Neuronal stem cell (in vitro differentiated cells): ENCODE results near the gene GRAP.
"Not testable (repeated sequence)": the region's sequence is repeated elsewhere in the genome, so short reads cannot be mapped to it uniquely, and the experiment has no call there.

Source experiments
- DNase-seq: peaks from one replicate; pipeline ENCODE4 v3.0.0-alpha.2; 2013; ENCODE audit warnings: low spot score
- H2AFZ ChIP-seq: one replicate; pipeline ENCODE4 v1.6.1; 2013; ENCODE audit warnings: mild to moderate bottlenecking, low read length, inconsistent platforms
- H2AK5ac ChIP-seq: 2 replicates; pipeline ENCODE4 v1.6.1; 2013; ENCODE audit warnings: low read depth, mild to moderate bottlenecking, inconsistent platforms, low read length, moderate library complexity, mixed read lengths
- H2BK120ac ChIP-seq: 2 replicates; pipeline ENCODE4 v1.6.1; 2013; ENCODE audit warnings: low read depth, mild to moderate bottlenecking, inconsistent platforms, low read length, moderate library complexity, mixed read lengths
- H2BK12ac ChIP-seq: one replicate; pipeline ENCODE4 v1.6.1; 2013; ENCODE audit warnings: low read length, inconsistent platforms
- H2BK15ac ChIP-seq: 2 replicates; pipeline ENCODE4 v1.6.1; 2013; ENCODE audit warnings: mild to moderate bottlenecking, low read length, inconsistent platforms, mixed read lengths
- H2BK5ac ChIP-seq: one replicate; pipeline ENCODE4 v1.6.1; 2013; ENCODE audit warnings: inconsistent platforms, mild to moderate bottlenecking, low read length, moderate library complexity
- H3K14ac ChIP-seq: one replicate; pipeline ENCODE4 v1.6.1; 2013; ENCODE audit warnings: low read length, inconsistent platforms
- H3K18ac ChIP-seq: 2 replicates; pipeline ENCODE4 v1.6.1; 2013; ENCODE audit warnings: low read length, inconsistent platforms
- H3K23ac ChIP-seq: 2 replicates; pipeline ENCODE4 v1.6.1; 2013; ENCODE audit warnings: low read depth, mild to moderate bottlenecking, mixed read lengths, low read length, inconsistent platforms; ENCODE audit not compliant: poor library complexity
- H3K27ac ChIP-seq: replicated peaks from 3 replicates; pipeline ENCODE4 v1.5.1; 2013; ENCODE audit warnings: low read length, inconsistent platforms
- H3K27me3 ChIP-seq, 3 experiments: 2 replicates each; pipeline ENCODE4 v1.6.1; 2013; ENCODE audit warnings: low read length in 3 of 3, mild to moderate bottlenecking in 2 of 3, inconsistent platforms in 1 of 3, low read depth in 1 of 3, mixed read lengths in 1 of 3, moderate library complexity in 1 of 3; ENCODE audit not compliant: control insufficient read depth in 3 of 3, insufficient read depth in 3 of 3
- H3K36me3 ChIP-seq, 2 donors: replicated peaks in 1 of 2; 2 replicates each; pipeline ENCODE4 v1.6.1; 2013; ENCODE audit warnings: low read length in 2 of 2; ENCODE audit not compliant: control insufficient read depth in 2 of 2, insufficient read depth in 2 of 2
- H3K4ac ChIP-seq: 2 replicates; pipeline ENCODE4 v1.6.1; 2013; ENCODE audit warnings: inconsistent platforms, mild to moderate bottlenecking, low read length, moderate library complexity
- H3K4me1 ChIP-seq, 2 donors: 1 replicate in 1 of 2; 2 replicates in 1 of 2; pipeline ENCODE4 v1.6.1; 2013; ENCODE audit warnings: low read length in 2 of 2, low read depth in 1 of 2; ENCODE audit not compliant: control insufficient read depth in 2 of 2, insufficient read depth in 1 of 2
- H3K4me2 ChIP-seq: one replicate; pipeline ENCODE4 v1.6.1; 2013; ENCODE audit warnings: mild to moderate bottlenecking, low read length, inconsistent platforms; ENCODE audit not compliant: insufficient read depth, poor library complexity, severe bottlenecking
- H3K4me3 ChIP-seq, 2 donors: 2 replicates each; pipeline ENCODE4 v1.5.1; 2013; ENCODE audit warnings: low read length in 2 of 2, mild to moderate bottlenecking in 2 of 2, inconsistent platforms in 1 of 2, moderate library complexity in 1 of 2
- H3K79me1 ChIP-seq: one replicate; pipeline ENCODE4 v1.6.1; 2013; ENCODE audit warnings: low read depth, mild to moderate bottlenecking, inconsistent platforms, low read length, moderate library complexity
- H3K9ac ChIP-seq: one replicate; pipeline ENCODE4 v1.6.1; 2013; ENCODE audit warnings: mild to moderate bottlenecking, low read depth, low read length, inconsistent platforms; ENCODE audit not compliant: poor library complexity
- H3K9me3 ChIP-seq, 2 donors: replicated peaks in 1 of 2; 2 replicates each; pipeline versions ENCODE3 to v1.6.1; 2013; ENCODE audit warnings: low read length in 2 of 2, mild to moderate bottlenecking in 2 of 2, inconsistent platforms in 1 of 2, low read depth in 1 of 2, mixed read lengths in 1 of 2, moderate library complexity in 1 of 2; ENCODE audit not compliant: control insufficient read depth in 2 of 2, insufficient read depth in 1 of 2
- H4K8ac ChIP-seq: one replicate; pipeline ENCODE4 v1.6.1; 2013; ENCODE audit warnings: low read depth, mild to moderate bottlenecking, inconsistent platforms, low read length, moderate library complexity
- H4K91ac ChIP-seq: one replicate; pipeline ENCODE4 v1.6.1; 2013; ENCODE audit warnings: low read length, low read depth, mild to moderate bottlenecking, inconsistent platforms; ENCODE audit not compliant: poor library complexity
- WGBS, 2 donors: extraction: QIAGEN DNeasy Blood & Tissue Kit; methylation state at CpG; one replicate each; pipeline ENCODE4 v1.1.7; 2013; ENCODE audit warnings: missing lambda C conversion rate in 2 of 2, mixed read lengths in 1 of 2; ENCODE audit not compliant: insufficient read length in 2 of 2, insufficient replicate concordance in 1 of 2; ENCODE audit errors: extremely low coverage in 2 of 2; 5-methylcytosine and 5-hydroxymethylcytosine counted together

The GRAP gene

GRCh38 chr17:19062718-19063325, 16.1 kb upstream of the GRAP start:
- H3K79me1 ChIP-seq, H4K8ac ChIP-seq: not testable (repeated sequence)
- WGBS, 2 donors: no CpG with 5 or more reads among the region's 20 CpGs

DNA sequence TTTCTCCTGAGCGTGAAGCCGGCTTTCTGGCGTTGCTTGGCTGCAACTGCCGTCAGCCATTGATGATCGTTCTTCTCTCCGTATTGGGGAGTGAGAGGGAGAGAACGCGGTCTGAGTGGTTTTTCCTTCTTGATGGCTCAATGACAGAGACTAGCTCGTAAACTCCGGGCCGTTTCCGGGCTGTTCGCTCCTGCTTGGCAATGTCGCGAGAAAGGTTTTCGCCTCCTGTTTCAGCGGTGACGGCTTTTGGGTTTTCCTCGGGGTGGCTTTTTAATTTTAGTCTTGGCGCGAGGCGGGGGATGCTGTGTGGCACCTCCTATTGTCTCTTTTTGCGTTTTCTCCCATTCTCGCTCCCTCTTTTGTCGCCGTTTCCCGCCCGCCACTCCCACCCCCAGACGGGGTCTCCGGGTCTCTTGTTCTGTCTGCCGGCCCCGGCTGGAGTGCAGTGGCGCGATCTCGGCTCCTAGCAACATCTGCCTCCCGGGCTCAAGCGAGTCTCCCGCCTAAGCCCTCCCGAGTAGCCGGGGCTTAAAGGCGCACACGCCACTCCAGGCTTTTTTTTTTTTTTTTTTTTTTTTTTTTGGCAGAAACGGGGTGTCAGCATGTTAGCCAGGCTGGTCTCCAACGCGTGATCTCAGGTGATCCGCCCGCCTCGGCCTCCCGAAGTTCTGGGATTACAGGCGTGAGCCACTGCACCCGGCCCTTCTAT, 15.4 kb upstream of the GRAP start:
- H3K27ac ChIP-seq, H3K9me3 ChIP-seq: not testable (repeated sequence)

More at GRCh38 chr17:19062718-19063325, 16.1 kb upstream of the GRAP start:
- H3K9ac ChIP-seq, H3K27me3 ChIP-seq, H3K14ac ChIP-seq, H2AK5ac ChIP-seq, H2BK15ac ChIP-seq, H4K91ac ChIP-seq, H2AFZ ChIP-seq, H3K36me3 ChIP-seq, H2BK5ac ChIP-seq, H3K4me3 ChIP-seq, H3K4me1 ChIP-seq, H2BK120ac ChIP-seq, H3K4me2 ChIP-seq, H3K4ac ChIP-seq, H3K18ac ChIP-seq, H3K27ac ChIP-seq, DNase-seq, H3K9me3 ChIP-seq, H3K23ac ChIP-seq, H2BK12ac ChIP-seq: not testable (repeated sequence)

GRCh38 chr17:19055447-19055846, 8.7 kb upstream of the GRAP start:
- not testable (repeated sequence) for H2AK5ac ChIP-seq, H3K4me1 ChIP-seq, H3K4ac ChIP-seq, H3K4me2 ChIP-seq, H3K23ac ChIP-seq, H3K79me1 ChIP-seq, H2BK15ac ChIP-seq, H4K91ac ChIP-seq, H3K36me3 ChIP-seq, H2AFZ ChIP-seq, H3K9me3 ChIP-seq, H3K4me3 ChIP-seq, H3K27me3 ChIP-seq, H3K14ac ChIP-seq, DNase-seq, H2BK120ac ChIP-seq, H3K9ac ChIP-seq, H3K18ac ChIP-seq, H2BK12ac ChIP-seq, H2BK5ac ChIP-seq, H3K27ac ChIP-seq, H4K8ac ChIP-seq
- WGBS, 2 donors: no CpG with 5 or more reads among the region's 12 CpGs

More for the DNA sequence above, 15.4 kb upstream of the GRAP start:
- not testable (repeated sequence) for H2BK5ac ChIP-seq, H3K27me3 ChIP-seq, H3K14ac ChIP-seq, H3K9ac ChIP-seq, H3K79me1 ChIP-seq, H3K23ac ChIP-seq, DNase-seq, H3K18ac ChIP-seq, H4K8ac ChIP-seq, H4K91ac ChIP-seq, H2AK5ac ChIP-seq, H2AFZ ChIP-seq, H3K4me1 ChIP-seq, H3K4me3 ChIP-seq, H3K36me3 ChIP-seq, H2BK15ac ChIP-seq, H3K4me2 ChIP-seq, H2BK120ac ChIP-seq, H3K4ac ChIP-seq, H2BK12ac ChIP-seq
- no CpG with 5 or more reads among the region's 51 CpGs for WGBS, 2 donors

GRCh38 chr17:19048826-19049225, 2.1 kb upstream of the GRAP start:
- not testable (repeated sequence) for H3K4me3 ChIP-seq, H4K8ac ChIP-seq
- WGBS, 2 donors: no CpG with 5 or more reads among the region's 7 CpGs

More at GRCh38 chr17:19048826-19049225, 2.1 kb upstream of the GRAP start:
- not testable (repeated sequence) for H3K4me1 ChIP-seq, H3K9me3 ChIP-seq, H3K23ac ChIP-seq, H3K9ac ChIP-seq, H2BK12ac ChIP-seq, H4K91ac ChIP-seq, H2BK15ac ChIP-seq, H3K18ac ChIP-seq, DNase-seq, H3K4me2 ChIP-seq, H2BK5ac ChIP-seq, H3K36me3 ChIP-seq, H3K27me3 ChIP-seq, H2AK5ac ChIP-seq, H3K4ac ChIP-seq, H3K27ac ChIP-seq, H2AFZ ChIP-seq, H3K14ac ChIP-seq, H2BK120ac ChIP-seq, H3K79me1 ChIP-seq
